Fibroblast of the aortic adventitia (primary cell): ENCODE measurements around the gene RNF19B. TPM values are rescaled to one million over a fixed set of nuclear protein-coding genes. Genes with fewer than 3 reads are reported as not detected.

Experiments used
- DNase-seq: peaks from one replicate; pipeline ENCODE4 v3.0.0-alpha.2; 2010; ENCODE audit warnings: low read depth
- H3K4me3 ChIP-seq: 2 replicates; pipeline ENCODE4 v1.5.1; 2011; ENCODE audit warnings: low read depth, mild to moderate bottlenecking, control low read depth, low read length, moderate library complexity
- CTCF ChIP-seq: IDR thresholded peaks from 2 replicates; pipeline ENCODE4 v1.5.1; 2011; ENCODE audit warnings: mild to moderate bottlenecking, low read length, control low read depth, inconsistent platforms; ENCODE audit not compliant: insufficient read depth
- total RNA-seq: library from RNA; depleted of rRNA; stranded (reverse); fragments of >200 nt; gene quantifications from 2 replicates; pipeline ENCODE4 v1.2.3, GENCODE V29; 2012; ENCODE audit warnings: low replicate concordance

Gene RNF19B
- total RNA-seq, 1 donor = 8.5 TPM

GRCh38 chr1:32903991-32904785, 60.4 kb downstream of the RNF19B start:
- no peak for TF ChIP-seq CTCF
- no peak overlapping the region for H3K4me3 ChIP-seq
- no peak for DNase-seq

DNA sequence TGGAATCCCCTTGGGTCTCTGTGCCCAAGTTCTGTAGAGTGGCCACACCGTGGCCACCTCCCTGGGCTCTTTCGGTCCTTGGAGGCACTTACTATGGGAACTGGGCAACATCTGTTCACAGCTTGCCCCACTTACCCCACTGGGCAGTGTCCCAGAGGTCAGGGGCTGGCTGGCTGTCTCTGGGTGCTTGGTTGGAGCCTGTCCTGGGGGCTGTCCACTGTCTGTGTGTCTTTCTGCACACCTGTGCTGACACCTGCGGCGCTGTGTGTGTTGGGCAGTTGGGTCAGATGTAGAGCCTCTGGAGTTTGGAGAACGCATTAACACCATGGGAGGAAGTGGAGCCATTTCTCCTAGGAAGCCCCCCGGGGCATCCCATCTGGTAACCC, 62.1 kb downstream of the RNF19B start:
- no peak overlapping the region for H3K4me3 ChIP-seq
- no peak for TF ChIP-seq CTCF
- no peak for DNase-seq

- DNase-seq = no peak
- H3K4me3 ChIP-seq = peak overlapping the region; percentile 73
- no peak for TF ChIP-seq CTCF
Observed at GRCh38 chr1:32901823-32902534, 62.6 kb downstream of the RNF19B start.

GRCh38 chr1:32900956-32901822, 63.4 kb downstream of the RNF19B start, which contains the start of gene TMEM54:
TMEM54 (minus strand) TSS chr1:32901389; CDS start chr1:32901238, 151 bp downstream.
- no peak for DNase-seq
- TF ChIP-seq CTCF = no peak
- peak within 1 kb of the TSS; percentile 73 for H3K4me3 ChIP-seq

DNA sequence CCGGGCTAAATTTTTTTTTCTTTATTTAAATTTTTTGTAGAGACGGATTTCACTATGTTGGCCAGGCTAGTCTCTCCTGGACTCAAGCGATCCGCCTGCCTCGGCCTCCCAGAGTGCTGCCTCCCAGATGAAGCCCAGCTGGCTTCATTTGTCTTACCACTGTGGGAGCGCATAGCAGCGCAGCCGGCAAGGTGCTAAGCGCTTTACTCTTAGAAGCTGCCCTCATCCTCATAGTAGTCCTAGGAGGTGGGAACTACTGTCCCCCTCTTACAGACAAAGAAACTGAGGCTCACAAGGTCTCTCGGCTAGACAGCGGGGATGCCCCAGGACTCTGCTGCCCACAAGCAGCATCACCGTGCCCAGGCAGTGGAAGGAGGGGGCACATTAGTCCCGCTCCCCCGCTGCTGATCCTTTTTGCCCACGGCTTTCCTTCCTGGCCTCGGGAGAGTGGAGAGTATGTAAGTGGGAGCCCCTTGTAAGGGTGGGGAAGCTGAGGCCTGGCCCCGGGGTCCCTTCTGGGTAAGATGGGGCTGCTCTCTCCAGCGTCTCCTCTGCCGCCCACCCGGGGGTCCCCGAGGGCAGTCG, 64.1 kb downstream of the RNF19B start:
- TF ChIP-seq CTCF = no peak
- DNase-seq = no peak
- H3K4me3 ChIP-seq = peak overlapping the region; percentile 73
